Motor neuron (in vitro differentiated cells): ENCODE results near the gene MAGI2. TPM values are rescaled to one million over a fixed set of nuclear protein-coding genes. Genes with fewer than 3 reads are reported as not detected.
A peak's percentile ranks its signal among the peaks of the same experiment; 100 is the strongest.
"Not testable (repeated sequence)": the region's sequence is repeated elsewhere in the genome, so short reads cannot be mapped to it uniquely, and the experiment has no call there.

ENCODE experiments used
- ATAC-seq, 8 experiments: fragments of 200-7000 bp; cut with Tn5 transposase; replicated peaks in 6 of 8; 2 replicates each; pipeline ENCODE4 v1.8.0; 2021; ENCODE audit warnings: mild to moderate bottlenecking in 8 of 8, moderate library complexity in 8 of 8
- H3K27ac ChIP-seq, 2 donors: fragments of 250-450 bp; sonication (Bioruptor Pico); 2 replicates each; pipeline ENCODE4 v1.9.0; 2021; ENCODE audit warnings: antibody characterized with exemption in 2 of 2, mild to moderate bottlenecking in 2 of 2, moderate library complexity in 1 of 2
- H3K4me1 ChIP-seq, 2 donors: fragments of 250-450 bp; sonication (Bioruptor Pico); replicated peaks in 1 of 2; 2 replicates each; pipeline ENCODE4 v1.6.1; 2021; ENCODE audit warnings: antibody characterized with exemption in 2 of 2, mild to moderate bottlenecking in 2 of 2, moderate library complexity in 1 of 2
- H3K4me3 ChIP-seq, 5 donors: fragments of 250-450 bp; sonication (Bioruptor Pico); 2 replicates each; pipeline ENCODE4 v1.9.0; 2021; ENCODE audit warnings: antibody characterized with exemption in 5 of 5, mild to moderate bottlenecking in 5 of 5, moderate library complexity in 4 of 5
- WGBS, 10 experiments: fragments of 450-650 bp; shearing (Covaris generic); methylation state at CpG; one replicate each; pipeline ENCODE4 v1.0.0; 2022; 5-methylcytosine and 5-hydroxymethylcytosine counted together
- in situ Hi-C, 9 experiments: fragments of 400-800 bp; cut with MboI; loops; one replicate each; pipeline ENCODE4 v1.15.0; 2021; ENCODE audit warnings: low sequenced_read_pairs in 9 of 9, low pct_unique_long_range_greater_than_20kb in 2 of 9; ENCODE audit not compliant: unreplicated experiment in 9 of 9
- total RNA-seq, 8 experiments: library from RNA; unstranded; fragments of 300-600 nt; gene quantifications; 2 replicates each; pipeline versions ENCODE4 v1.2.3 to v1.2.4, GENCODE V29; 2022

The MAGI2 gene
- total RNA-seq, 8 experiments from 2014 or later, result 8.8 to 81.9 (median 28.2) TPM

GRCh38 chr7:79462390-79462789, 8.9 kb upstream of the MAGI2 start:
- in situ Hi-C loops, result no loop called here
- Histone ChIP-seq H3K4me1 (no peaks in the 10 kb centered on the region), H3K27ac (no peak overlapping the region), H3K4me3 (no peak overlapping the region)
- no peak for ATAC-seq
- 44 to 92% (median 82%) methylated on average over 1 to 2 of the region's 2 CpGs; no CpG with 5 or more reads in 1 of the 10 experiments for WGBS, 10 experiments

- Histone ChIP-seq H3K4me1 (no peaks in the 10 kb centered on the region), H3K27ac (no peak overlapping the region), H3K4me3 (no peak overlapping the region)
- 25 to 100% (median 90%) methylated on average over 1 of the region's 1 CpG; no CpG with 5 or more reads in 2 of the 10 experiments for WGBS, 10 experiments
- in situ Hi-C loops, result no loop called here
- peak in 4 of 8 experiments; percentile 41 to 66 (median 42) for ATAC-seq
These were observed 8.2 kb upstream of the MAGI2 start for GRCh38 chr7:79461660-79462059.

GRCh38 chr7:79459381-79459780, 5.9 kb upstream of the MAGI2 start:
- peak in 3 of 8 experiments; percentile 65 to 88 (median 82) for ATAC-seq
- H3K4me3 ChIP-seq, result no peak overlapping the region
- peaks cover 0 to 4% of the 10 kb centered on the region in 2 donors for H3K4me1 ChIP-seq
- no peak overlapping the region for H3K27ac ChIP-seq
- in situ Hi-C loops, result no loop called here
- WGBS, 10 experiments, result 0 to 100% (median 68%) methylated on average over 2 to 3 of the region's 3 CpGs

- H3K27ac ChIP-seq, result no peak overlapping the region
- no peak overlapping the region for H3K4me3 ChIP-seq
- in situ Hi-C loops, result no loop called here
- H3K4me1 ChIP-seq, result peaks cover 0 to 4% of the 10 kb centered on the region in 2 donors
- ATAC-seq, result peak in 1 of 8 experiments; percentile 1
These were observed 5.3 kb upstream of the MAGI2 start for GRCh38 chr7:79458796-79459195.

GRCh38 chr7:79455173-79455790, 1.8 kb upstream of the MAGI2 start:
- ATAC-seq, result no peak
- WGBS, 10 experiments, result 58 to 100% (median 78%) methylated on average over 2 to 5 of the region's 5 CpGs; no CpG with 5 or more reads in 1 of the 10 experiments
- in situ Hi-C loops, result no loop called here
- peaks cover 0 to 4% of the 10 kb centered on the region in 2 donors for H3K4me1 ChIP-seq
- H3K4me3 ChIP-seq, result peak overlapping the region in 3 of 5 donors; percentile 70 to 77 (median 75)
- no peak overlapping the region for H3K27ac ChIP-seq

GRCh38 chr7:79454361-79454960, 994 bp upstream of the MAGI2 start:
- Histone ChIP-seq H3K27ac (peak overlapping the region in 1 of 2 donors; percentile 82), H3K4me1 (peaks cover 0 to 4% of the 10 kb centered on the region in 2 donors), H3K4me3 (peak overlapping the region; percentile 70 to 88 (median 77))
- WGBS, 10 experiments, result 0 to 83% (median 13%) methylated on average over 1 to 11 of the region's 24 CpGs
- in situ Hi-C loops, result no loop called here
- ATAC-seq, result peak; percentile 4 to 16 (median 6)

GRCh38 chr7:79453266-79453557, 255 bp downstream of the MAGI2 start:
- H3K4me3 ChIP-seq, result peak overlapping the region; percentile 70 to 88 (median 77)
- H3K27ac ChIP-seq, result peak overlapping the region in 1 of 2 donors; percentile 82
- in situ Hi-C loops, result no loop called here
- WGBS, 10 experiments, result no CpG with 5 or more reads among the region's 6 CpGs
- H3K4me1 ChIP-seq, result peaks cover 0 to 4% of the 10 kb centered on the region in 2 donors
- ATAC-seq, result no peak

- H3K4me3 ChIP-seq, result peak overlapping the region; percentile 70 to 88 (median 77)
- H3K4me1 ChIP-seq, result peaks cover 0 to 4% of the 10 kb centered on the region in 2 donors
- 0 to 17% (median 6%) methylated on average over 1 to 7 of the region's 37 CpGs; no CpG with 5 or more reads in 6 of the 10 experiments for WGBS, 10 experiments
- in situ Hi-C loops, result no loop called here
- H3K27ac ChIP-seq, result peak overlapping the region in 1 of 2 donors; percentile 82
- peak; percentile 2 to 26 (median 14) for ATAC-seq
These were observed 787 bp downstream of the MAGI2 start for GRCh38 chr7:79452495-79453265.

GRCh38 chr7:79452032-79452494, 1.4 kb downstream of the MAGI2 start:
- in situ Hi-C loops, result no loop called here
- 0 to 6% (median 0%) methylated on average over 1 to 6 of the region's 27 CpGs; no CpG with 5 or more reads in 7 of the 10 experiments for WGBS, 10 experiments
- H3K4me3 ChIP-seq, result peak overlapping the region; percentile 70 to 88 (median 77)
- peak; percentile 64 to 78 (median 74) for ATAC-seq
- peak overlapping the region in 1 of 2 donors; percentile 33 for H3K27ac ChIP-seq
- peaks cover 0 to 4% of the 10 kb centered on the region in 2 donors for H3K4me1 ChIP-seq

GRCh38 chr7:79451580-79451979, 1.9 kb downstream of the MAGI2 start:
- Histone ChIP-seq H3K27ac (no peak overlapping the region), H3K4me3 (peak overlapping the region; percentile 70 to 88 (median 77)), H3K4me1 (peaks cover 0 to 4% of the 10 kb centered on the region in 2 donors)
- WGBS, 10 experiments, result 27 to 100% (median 71%) methylated on average over 1 to 8 of the region's 8 CpGs
- in situ Hi-C loops, result no loop called here
- ATAC-seq, result no peak

GRCh38 chr7:79442766-79443165, 10.7 kb downstream of the MAGI2 start:
- H3K4me3 ChIP-seq, H3K27ac ChIP-seq, H3K4me1 ChIP-seq, ATAC-seq, in situ Hi-C loops: not testable (repeated sequence)
- WGBS, 10 experiments, result 44 to 100% (median 85%) methylated on average over 1 to 3 of the region's 3 CpGs; no CpG with 5 or more reads in 2 of the 10 experiments

GRCh38 chr7:79436378-79436777, 17.1 kb downstream of the MAGI2 start:
- no peak for ATAC-seq
- Histone ChIP-seq H3K4me1 (no peaks in the 10 kb centered on the region), H3K4me3 (no peak overlapping the region), H3K27ac (no peak overlapping the region)
- in situ Hi-C loops, result no loop called here

GRCh38 chr7:79434867-79435266, 18.6 kb downstream of the MAGI2 start:
- in situ Hi-C loops, result no loop called here
- 0% methylated on average over 1 of the region's 1 CpG; no CpG with 5 or more reads in 8 of the 10 experiments for WGBS, 10 experiments
- no peak for ATAC-seq
- H3K4me3 ChIP-seq, result no peak overlapping the region
- no peak overlapping the region for H3K27ac ChIP-seq
- no peaks in the 10 kb centered on the region for H3K4me1 ChIP-seq
